Omental fat pad (tissue), 4 donors: ENCODE data around the gene ASIC4. TPM values are rescaled to one million over a fixed set of nuclear protein-coding genes. Genes with fewer than 3 reads are reported as not detected.

Source experiments
- ATAC-seq: fragments of 150-250 bp; one replicate; pipeline ENCODE4 v1.9.1; 2016; ENCODE audit warnings: mild to moderate bottlenecking, moderate library complexity; ENCODE audit not compliant: low FRiP score
- DNase-seq: peaks from one replicate; pipeline ENCODE4 v3.0.0-alpha.2; 2019; ENCODE audit warnings: low spot score
- total RNA-seq, 4 donors: library from RNA; depleted of rRNA; stranded (reverse); fragments of >200 nt; gene quantifications; one replicate each; pipeline ENCODE4 v1.1.0, GENCODE V29; 2016
- TF ChIP-seq, protein P1 (sequence below), 3 donors: fragments of 450-650 bp; IDR thresholded peaks; one replicate each; pipeline ENCODE4 v1.5.1; 2016 to 2017; ENCODE audit warnings: antibody characterized with exemption in 3 of 3, mild to moderate bottlenecking in 3 of 3, moderate library complexity in 2 of 3

The ASIC4 gene
- total RNA-seq, 4 donors from 2014 or later, result 0.12 to 0.19 TPM; not detected in 2

- DNase-seq (no peak), ATAC-seq (no peak)
- TF ChIP-seq, protein P1, sequence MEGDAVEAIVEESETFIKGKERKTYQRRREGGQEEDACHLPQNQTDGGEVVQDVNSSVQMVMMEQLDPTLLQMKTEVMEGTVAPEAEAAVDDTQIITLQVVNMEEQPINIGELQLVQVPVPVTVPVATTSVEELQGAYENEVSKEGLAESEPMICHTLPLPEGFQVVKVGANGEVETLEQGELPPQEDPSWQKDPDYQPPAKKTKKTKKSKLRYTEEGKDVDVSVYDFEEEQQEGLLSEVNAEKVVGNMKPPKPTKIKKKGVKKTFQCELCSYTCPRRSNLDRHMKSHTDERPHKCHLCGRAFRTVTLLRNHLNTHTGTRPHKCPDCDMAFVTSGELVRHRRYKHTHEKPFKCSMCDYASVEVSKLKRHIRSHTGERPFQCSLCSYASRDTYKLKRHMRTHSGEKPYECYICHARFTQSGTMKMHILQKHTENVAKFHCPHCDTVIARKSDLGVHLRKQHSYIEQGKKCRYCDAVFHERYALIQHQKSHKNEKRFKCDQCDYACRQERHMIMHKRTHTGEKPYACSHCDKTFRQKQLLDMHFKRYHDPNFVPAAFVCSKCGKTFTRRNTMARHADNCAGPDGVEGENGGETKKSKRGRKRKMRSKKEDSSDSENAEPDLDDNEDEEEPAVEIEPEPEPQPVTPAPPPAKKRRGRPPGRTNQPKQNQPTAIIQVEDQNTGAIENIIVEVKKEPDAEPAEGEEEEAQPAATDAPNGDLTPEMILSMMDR (IDR thresholded peaks at IDR 0.05), result no peak
Observed at GRCh38 chr2:219488844-219489194, 25.5 kb upstream of the ASIC4 start.

DNA sequence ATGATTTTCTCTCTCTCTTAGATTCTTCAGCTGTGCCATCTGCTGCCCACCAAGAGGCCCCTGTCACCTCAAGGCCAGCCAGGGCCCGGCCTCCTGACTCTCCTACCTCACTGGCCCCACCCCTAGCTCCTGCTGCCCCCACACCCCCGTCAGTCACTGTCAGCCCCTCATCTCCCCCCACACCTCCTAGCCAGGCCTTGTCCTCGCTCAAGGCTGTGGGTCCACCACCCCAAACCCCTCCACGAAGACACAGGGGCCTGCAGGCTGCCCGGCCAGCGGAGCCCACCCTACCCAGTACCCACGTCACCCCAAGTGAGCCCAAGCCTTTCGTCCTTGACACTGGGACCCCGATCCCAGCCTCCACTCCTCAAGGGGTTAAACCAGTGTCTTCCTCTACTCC, 25.0 kb upstream of the ASIC4 start:
- no peak for ATAC-seq
- TF ChIP-seq, protein P1 (IDR thresholded peaks at IDR 0.05), result no peak
- no peak for DNase-seq

- ATAC-seq (no peak), DNase-seq (no peak)
- TF ChIP-seq, protein P1 (IDR thresholded peaks at IDR 0.05), result no peak
Observed at GRCh38 chr2:219490186-219490585, 24.1 kb upstream of the ASIC4 start.

DNA sequence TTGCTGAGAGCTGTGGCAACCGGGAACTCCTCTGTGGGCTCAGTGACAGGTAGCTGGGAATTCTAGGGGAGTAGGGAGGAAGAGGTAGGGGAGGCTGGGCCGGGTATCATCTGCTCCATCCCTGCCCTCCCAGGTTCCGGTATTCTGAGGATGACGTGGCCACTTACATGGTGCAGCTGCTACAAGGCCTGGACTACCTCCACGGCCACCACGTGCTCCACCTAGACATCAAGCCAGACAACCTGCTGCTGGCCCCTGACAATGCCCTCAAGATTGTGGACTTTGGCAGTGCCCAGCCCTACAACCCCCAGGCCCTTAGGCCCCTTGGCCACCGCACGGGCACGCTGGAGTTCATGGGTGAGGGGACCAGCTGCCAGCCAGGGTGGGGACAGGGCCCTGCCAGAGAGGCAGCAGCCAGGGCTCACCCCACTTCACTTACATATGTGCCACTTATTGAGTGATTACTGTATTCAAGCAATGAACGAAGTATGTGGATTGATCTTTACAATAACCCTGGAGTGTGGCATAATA, 23.6 kb upstream of the ASIC4 start:
- TF ChIP-seq, protein P1 (IDR thresholded peaks at IDR 0.05), result no peak
- ATAC-seq (no peak), DNase-seq (no peak)

GRCh38 chr2:219491278-219491963, 22.9 kb upstream of the ASIC4 start:
- no peak for DNase-seq
- TF ChIP-seq, protein P1 (IDR thresholded peaks at IDR 0.05), result no peak
- no peak for ATAC-seq

DNA sequence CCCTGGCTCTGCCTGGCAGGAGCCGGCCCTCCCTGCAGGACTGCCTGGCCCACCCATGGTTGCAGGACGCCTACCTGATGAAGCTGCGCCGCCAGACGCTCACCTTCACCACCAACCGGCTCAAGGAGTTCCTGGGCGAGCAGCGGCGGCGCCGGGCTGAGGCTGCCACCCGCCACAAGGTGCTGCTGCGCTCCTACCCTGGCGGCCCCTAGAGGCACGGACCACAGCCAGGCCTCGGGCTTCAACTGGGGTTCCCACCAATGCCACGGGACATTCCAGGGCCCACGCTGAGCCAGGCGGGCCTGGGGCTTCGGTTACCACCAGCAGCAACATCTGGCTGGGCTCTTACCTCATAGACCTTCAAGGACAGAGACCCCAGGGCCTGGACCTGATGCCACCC, 21.7 kb upstream of the ASIC4 start:
- TF ChIP-seq, protein P1 (IDR thresholded peaks at IDR 0.05), result no peak
- no peak for ATAC-seq
- DNase-seq, result no peak

GRCh38 chr2:219493086-219493485, 21.2 kb upstream of the ASIC4 start:
- TF ChIP-seq, protein P1 (IDR thresholded peaks at IDR 0.05), result no peak
- ATAC-seq (no peak), DNase-seq (no peak)
